Measurements from ENCODE around the gene EPHA1.
A peak's percentile ranks its signal among the peaks of the same experiment; 100 is the strongest.

The EPHA1 gene

DNA sequence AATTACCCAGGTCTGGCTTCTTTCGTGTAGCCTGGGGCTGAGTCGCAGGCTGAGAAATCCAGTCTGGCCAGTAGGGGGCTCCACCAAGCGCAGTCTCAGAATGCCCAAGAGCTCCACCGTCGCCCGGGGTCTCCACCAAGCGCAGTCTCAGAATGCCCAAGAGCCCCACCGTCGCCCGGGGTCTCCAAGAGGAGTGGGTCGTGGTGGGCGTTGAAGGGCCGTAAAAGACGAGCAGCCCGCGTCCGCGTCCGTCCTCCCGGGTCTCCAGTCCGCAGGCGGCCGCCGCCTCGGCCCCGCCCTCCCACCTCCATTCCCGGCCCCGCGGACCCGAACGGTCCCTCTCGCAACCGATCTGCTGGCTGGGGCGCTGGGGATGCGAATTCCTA, 28.4 kb downstream of the EPHA1 start:
- DNase-seq (ENCODE audit: insufficient read length, low spot score) = peak; percentile 77
- FAIRE-seq = no peak

DNA sequence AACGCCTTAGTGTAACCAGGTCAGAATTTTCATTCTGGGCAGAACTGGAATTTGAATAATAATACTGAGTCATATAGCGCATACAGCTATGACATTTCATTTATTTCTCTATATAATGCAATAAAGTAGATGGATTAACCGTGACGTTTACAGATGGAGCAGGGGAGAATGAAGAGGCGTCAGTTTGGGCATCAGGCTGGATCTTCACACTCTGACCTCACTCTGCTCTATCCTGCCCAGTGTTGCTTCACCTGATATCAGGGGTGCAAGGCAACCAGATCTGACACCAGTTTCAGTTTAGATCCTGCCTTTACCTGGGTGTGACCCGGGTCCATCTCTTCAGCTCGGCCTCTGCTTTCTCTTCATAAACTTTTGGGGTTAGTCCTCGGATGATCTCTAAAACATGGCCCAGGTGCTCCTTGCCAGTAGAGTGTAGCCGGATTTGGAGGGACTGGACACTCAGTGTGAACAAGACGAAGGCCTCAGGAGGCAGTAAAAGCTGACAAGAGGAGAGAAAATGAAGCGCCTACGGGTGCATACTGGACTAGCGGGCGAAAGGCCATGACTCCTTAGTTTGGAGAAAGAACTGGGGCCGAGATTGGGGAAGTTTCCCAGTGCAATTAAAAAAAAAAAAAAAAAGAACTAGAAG, 28.9 kb downstream of the EPHA1 start:
- no peak for DNase-seq (ENCODE audit: insufficient read length, low spot score)

DNA sequence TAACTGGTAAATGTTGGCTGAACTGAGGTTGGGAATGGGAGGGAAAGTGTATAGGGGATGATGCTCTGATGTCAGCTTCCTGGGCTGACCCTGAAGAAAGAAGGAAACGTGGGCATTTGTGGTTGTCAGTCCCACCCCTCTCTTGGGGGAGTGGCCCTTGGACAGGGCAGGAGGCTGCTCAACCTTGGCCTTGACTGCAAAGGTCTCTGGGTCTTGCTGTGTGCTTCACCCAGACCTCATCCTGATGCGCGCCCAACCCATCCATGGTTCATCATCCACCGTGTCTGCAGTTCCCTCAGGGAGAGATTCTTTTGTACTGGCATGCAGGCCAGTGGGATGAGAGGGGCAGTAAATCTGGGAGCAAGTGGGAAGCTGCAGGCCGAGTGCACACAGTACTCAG, 32.3 kb downstream of the EPHA1 start:
- no peak for DNase-seq (ENCODE audit: insufficient read length, low spot score)
- no peak for FAIRE-seq

More for the DNA sequence above, 28.9 kb downstream of the EPHA1 start:
- FAIRE-seq = no peak

DNA sequence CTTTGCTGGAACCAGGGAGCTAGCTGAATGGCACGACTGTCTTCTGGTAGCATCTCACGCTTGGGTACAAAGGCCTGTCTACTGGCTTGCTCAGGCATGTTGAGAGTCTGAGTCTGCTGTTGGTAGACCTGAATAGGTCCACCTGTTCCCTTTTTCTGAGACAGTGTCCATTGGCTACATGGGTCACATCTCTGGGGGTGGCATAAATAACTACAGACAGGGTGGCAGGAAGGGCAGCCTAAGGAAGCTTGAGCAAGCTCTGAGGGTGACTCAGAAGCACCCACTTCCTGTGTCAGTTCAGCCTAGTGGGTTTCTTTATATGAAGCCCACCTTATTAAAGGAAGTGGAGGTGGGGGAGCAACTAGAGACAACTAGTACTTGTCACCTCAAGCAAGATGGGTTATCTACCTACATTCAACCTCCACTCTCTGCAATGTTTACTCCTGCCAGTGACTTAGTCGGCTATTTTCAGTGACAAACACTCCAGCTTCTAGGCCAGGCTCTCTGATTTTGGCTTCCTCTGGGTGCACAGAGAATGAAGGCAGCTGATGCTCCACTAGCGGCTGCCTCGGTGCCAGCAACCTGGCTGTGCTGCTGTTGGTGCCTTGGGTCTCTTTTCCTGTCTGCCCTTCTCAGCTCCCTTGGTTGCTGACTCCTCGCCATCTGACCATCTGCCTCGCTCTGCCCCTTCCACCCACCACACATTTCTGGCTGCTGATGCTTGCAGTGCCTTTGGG, 33.2 kb downstream of the EPHA1 start:
- no peak for FAIRE-seq
- no peak for DNase-seq (ENCODE audit: insufficient read length, low spot score)

DNA sequence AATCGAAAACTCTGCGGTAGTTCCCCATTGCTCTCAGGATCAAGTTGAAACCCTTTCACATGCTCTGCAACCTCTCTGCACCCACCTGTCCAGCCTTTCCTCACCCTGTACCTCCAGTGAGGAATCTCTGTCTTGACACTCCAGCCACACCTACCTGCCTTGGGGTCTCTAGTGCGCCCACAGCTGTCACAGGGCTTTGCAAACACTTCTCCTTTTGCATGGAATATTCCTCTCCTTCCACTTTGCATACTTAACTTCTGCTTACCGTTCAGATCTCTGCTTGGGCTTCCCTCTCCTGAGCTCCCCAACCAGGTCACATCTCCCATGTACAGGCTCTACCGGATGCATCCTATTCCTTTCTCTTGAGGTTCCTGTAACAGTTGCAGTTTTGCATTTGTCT, 34.1 kb downstream of the EPHA1 start:
- DNase-seq (ENCODE audit: insufficient read length, low spot score) = no peak
- no peak for FAIRE-seq

DNA sequence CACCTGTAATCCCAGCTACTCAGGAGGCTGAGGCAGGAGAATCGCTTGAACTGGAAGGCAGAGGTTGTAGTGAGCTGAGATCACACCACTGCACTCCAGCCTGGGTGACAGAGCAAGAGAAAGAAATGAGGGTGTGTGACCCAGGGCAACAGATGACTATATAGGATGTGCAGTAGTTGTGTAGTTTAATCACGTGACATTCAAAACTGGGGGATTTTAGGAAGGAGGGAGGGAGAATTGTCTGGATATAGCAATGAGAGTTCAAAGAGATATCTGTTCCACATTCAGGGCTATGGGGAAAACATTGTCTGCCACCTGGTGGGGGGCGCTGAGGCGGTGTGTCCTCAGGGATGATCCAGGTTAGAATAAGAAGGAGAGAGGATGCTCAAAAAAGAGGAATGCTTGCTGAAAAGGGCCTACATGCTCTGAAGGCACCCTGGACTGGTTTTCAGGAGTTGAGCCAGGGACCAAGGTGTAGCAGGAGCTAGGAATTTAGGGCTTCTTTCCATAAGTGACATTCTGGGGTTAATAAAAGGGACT, 35.3 kb downstream of the EPHA1 start:
- DNase-seq (ENCODE audit: insufficient read length, low spot score) (no peak), FAIRE-seq (no peak)

DNA sequence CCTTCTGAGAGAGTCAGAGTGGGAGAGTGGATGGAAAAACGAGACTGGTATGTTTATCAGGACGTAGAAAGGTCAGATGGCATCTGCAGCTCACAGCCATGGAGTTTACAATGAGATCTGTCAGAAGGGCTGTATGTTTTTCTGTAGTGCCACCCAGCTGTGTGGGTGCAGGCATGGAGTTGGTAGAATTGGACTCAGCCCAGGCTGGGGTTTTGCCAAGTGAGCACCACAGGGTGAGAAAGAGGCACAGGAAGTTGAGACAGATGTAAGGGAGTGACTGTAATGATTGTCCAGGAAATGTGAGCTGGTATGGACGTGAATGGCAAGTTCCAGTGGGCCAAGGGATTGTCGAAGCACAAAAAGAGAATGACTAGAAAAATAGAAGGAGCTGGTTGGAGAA, 36.6 kb downstream of the EPHA1 start:
- DNase-seq (ENCODE audit: insufficient read length, low spot score) = no peak
- no peak for FAIRE-seq

DNA sequence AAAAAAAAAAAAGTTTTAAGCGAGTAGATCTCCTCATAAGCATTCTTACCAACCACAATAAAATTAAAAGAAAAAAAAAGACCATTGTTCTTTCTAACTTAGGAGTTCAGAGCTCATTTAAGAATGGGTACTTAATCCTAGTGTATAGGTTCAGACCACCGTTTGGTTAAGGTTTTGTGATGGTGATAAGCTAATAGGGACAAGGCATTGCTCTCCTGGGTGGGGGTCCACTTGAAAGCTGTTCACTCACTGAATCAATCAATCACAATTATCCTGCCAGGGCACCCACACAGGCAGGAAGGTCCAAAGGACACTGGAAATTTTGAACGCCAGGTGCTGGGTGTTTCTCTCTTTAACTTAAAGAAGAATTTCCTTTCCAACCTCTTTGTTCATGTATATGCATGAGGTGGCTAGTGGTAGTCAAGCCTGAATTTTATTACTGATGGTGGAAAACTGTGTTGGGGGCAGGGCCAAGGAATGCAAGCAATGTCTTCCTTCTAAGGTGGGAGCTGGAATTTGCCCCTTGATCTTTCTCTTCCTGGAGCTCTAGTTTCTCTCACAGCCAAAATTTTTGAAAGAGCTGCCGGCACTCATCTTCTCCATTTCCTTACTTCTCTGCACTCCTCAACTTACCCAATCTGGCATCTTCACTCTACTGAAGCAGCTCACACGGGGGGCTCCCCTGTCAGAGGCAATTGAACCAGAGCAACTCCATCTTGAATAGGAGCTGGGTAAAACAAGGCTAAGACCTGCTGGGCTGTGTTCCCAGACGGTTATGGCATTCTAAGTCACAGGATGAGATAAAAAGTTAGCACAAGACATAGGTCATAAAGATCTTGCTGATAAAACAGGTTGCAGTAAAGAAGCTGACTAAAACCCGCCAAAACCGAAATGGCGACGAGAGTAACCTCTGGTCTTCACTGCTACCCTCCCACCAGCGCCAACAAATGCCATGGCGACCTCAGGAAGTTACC, 38.7 kb downstream of the EPHA1 start:
- DNase-seq (ENCODE audit: insufficient read length, low spot score) (no peak), FAIRE-seq (no peak)

DNA sequence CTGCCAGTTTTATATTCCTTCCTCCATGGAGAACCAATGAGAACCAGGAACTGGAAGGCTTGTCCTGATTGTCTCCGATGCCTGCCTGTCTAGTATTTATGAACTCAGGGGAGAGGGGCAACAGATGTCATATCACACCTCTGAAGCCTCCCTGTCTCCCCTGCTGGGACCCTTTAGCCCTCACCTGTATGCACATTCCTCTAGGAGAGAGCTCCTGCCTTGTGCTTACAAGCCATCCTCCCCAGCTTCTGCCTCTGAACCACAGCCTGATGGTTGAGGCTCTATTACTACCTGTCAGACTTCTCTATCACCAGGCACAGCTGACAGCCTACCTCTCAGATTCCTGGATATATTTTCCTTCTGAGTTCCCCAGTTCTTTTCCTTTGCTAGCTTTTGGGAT, 40.3 kb downstream of the EPHA1 start:
- FAIRE-seq = no peak
- DNase-seq (ENCODE audit: insufficient read length, low spot score) = no peak

DNA sequence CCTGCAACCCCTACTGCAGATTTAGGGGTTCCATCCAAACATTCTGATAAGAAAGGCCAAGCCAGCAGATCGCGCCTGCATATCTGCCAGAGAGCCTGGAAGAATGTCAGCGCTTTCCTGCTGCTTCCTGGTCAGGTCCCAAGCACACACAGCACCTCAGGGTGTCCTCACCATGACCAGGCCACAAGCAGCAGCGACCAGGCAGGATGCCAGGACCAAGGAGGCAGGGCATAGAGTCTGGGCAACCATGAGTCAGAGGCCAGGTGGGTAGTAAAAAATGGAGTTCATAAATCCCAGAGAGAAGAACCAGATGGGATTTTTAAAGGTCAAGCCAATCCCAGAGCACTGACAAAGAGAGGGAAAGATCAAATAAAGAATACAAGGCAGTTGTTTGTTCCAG, 40.7 kb downstream of the EPHA1 start:
- DNase-seq (ENCODE audit: insufficient read length, low spot score) = no peak
- FAIRE-seq = no peak

DNA sequence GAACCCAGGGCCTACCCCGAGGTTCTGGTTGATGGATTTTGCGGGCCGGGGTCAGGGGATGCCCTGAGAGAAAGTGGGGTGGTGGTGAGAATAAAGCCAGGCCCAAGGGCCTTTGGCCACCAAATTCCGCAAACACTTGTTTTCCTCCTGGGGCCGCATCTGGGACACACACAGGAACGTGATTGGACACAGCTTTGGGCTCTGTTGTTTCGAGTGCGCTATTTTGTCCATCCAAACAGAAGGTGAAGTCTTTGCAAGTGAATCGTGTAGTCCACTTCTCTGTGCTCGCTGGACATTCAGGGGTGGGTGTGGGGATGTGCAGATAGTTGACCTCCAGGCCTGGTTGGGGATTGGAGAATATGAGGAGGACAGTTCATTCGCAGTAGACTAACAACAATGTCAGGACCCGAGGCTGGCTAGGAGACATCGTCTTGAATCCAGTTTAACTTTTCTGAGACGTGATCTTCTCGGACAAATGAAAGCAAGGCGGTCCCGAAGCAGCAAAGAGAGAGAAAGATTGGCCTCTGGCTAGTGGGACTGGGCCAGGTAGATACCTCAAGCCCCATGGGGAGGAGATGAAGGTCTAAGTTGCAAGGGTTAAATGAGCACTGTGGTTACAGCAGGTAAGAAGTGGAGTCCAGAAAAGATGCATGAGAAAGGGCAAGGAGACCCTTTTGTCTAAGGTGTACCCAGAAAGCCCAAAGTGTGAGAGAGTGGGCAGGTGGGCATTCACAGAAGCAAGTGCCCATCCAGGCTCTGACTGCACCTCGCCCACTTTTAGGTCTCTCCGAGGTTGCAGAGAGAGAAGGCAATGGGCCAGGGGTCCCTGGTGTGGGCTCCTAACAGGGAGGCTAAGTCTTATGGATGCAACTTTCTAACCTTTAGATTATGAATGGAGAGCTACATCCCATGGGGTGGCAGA, 45.4 kb downstream of the EPHA1 start:
- FAIRE-seq (no peak), DNase-seq (ENCODE audit: insufficient read length, low spot score) (no peak)

DNA sequence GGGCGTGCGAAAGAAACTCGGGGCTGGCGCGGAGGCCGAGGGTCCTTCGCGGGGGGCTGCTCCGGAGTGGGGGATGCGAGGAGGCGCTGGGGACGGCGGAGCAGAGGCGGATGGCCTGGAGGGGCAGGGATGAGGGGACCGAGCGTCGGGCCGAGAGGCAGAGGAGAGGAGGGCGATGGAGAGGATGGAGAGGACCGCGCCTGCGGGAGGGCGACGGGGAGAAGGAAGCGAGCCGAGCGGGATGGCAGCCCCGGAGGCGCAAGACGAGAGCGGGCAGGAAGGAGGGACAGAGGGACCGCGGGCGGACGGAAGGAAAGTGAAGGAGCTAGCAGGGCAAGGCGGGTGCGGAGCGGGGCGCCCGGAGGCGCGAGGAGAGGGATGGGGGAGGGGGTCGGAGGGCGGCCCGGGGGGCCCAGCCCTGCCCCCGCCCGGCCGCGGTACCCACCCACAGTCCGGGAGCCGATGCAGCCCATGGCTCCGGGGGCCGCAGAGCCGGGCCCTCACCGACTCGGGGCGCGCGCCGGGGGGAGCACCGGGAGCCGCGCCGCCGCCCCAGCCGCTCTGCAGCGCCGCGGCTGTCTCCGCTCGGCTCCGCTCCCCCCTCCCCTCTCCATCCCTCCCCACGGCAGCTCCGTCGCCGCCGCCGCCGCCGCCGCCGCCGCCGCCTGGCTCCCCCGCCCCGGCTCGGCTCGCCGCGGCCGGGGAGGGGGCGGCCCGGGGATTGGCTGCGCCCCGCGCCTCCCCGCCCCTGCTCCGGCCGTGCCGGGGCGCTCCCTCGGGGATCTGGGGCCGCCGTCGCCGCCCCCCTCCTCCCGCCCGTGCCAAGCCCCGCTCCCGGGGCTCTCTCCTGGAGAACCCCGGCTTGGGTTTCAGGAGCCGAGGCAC, 46.3 kb downstream of the EPHA1 start, which contains the start of gene FAM131B:
TSS of gene FAM131B (minus strand) at position 583 of the 885 bp plus-strand sequence. CDS start at position 473, 110 bp downstream.
- FAIRE-seq (no peak), DNase-seq (ENCODE audit: insufficient read length, low spot score) (no peak)

DNA sequence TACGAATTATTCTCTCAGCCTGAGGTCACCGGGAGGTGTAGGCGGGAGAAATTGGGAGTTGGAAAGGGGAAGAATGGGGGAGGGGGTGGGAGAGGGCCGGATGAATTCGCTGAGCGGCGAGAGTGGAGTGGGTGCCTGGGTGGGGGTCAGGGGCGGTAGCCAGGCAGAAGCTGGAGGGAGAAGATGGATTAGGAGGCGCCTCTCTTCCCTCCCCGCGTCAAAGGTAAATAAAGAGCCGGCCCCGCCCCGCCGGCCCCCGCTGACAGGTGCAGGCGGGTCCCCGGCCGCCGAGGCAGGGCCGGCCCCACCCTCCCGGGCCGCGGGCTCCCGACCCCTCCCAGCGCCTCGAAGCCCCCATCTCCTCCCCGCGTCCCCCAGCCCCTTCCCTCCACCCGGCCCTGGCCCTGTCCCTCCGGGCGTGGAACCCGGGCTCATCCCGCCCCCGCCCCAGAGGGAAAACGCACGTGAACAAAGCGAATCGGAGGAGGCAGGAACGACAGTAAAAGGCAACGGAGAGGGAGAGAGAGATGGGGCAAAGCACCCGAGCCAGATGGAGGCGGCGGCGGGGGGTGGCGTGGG, 47.0 kb downstream of the EPHA1 start:
- FAIRE-seq (no peak), DNase-seq (ENCODE audit: insufficient read length, low spot score) (no peak)

DNA sequence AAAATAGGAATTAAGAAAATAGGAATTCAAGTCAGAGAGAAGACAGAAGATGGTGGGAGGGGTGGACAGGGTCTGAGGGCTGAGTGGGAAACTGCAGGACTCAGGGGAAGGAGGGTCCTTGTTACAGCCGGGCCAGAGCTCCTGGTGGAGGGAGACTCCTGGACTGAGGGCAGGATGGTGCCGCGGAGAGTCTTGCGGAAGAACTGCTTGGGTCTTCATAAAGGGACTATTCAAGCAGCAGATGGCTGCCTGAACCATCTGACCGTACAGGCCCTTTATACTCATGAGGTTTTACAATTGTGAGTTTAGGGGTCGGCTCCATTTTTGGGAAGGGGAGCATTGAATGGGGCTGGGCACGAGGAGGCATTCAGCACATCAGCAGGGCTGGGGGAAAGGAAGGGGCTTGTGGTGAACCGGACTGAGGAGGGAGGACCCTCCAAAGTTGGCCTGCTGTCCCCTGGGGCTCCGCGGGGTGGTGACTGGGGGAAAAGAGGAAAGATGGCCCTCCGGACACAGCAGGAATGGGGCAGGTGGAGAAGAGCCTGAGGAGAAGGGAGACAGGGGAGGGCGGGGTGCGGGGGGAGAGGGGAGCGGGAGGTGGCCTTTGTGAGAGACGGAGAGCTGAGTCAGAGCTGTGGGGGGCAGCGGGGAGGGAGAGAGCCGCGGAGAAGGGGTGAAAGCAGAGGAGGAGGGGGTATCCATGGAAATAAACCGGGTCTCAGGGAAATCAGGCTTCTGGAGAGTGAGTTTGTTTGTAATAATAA, 47.7 kb downstream of the EPHA1 start:
- no peak for DNase-seq (ENCODE audit: insufficient read length, low spot score)
- no peak for FAIRE-seq

DNA sequence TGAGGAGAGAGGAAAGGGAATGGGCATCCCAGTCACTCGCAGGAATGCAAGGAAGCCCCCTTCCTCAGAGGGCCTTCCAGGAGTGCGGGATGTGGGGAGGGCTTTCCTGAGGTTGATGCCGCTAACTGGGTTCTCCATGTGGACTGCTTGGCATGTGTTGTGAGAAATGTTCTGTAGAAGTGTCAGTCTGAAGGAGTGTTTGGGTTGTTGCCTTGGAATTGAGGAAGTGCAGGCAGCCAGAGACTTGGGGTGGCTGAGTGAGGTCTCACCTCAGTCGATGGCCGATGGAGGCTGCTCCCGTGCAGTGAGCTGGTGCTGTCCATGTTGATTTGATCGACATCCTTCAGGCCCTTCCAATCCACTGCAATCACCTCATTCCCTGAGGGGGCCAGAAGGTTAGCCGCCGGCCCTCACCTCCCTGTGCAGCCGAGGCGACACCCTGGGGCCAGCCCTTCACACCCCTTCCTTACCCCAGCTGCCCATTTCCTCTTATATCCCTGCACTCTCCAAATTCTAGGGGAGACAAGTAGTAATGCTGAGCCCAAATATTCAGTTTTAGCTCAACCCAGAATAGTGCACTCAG, 48.8 kb downstream of the EPHA1 start:
- FAIRE-seq (no peak), DNase-seq (ENCODE audit: insufficient read length, low spot score) (no peak)

DNA sequence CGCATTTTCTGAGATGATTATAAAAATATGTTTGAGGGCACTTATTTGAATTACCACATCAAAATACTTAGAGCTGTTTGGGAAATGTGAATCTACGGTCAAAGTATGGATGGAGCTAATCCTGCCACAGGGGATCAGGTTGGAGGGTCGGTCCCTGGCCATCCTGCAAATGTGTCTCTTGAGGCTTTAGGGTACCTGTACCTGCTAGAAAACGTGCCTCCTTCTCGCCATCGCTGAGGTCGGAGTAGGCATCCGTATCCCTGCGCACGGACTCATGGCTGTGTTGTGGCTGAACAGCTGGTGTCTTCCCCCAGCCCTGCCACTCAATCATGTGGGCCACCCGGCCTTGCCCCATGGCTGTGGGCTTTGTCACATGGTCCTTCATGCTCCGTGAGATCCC, 50.0 kb downstream of the EPHA1 start:
- DNase-seq (ENCODE audit: insufficient read length, low spot score) (no peak), FAIRE-seq (no peak)

DNA sequence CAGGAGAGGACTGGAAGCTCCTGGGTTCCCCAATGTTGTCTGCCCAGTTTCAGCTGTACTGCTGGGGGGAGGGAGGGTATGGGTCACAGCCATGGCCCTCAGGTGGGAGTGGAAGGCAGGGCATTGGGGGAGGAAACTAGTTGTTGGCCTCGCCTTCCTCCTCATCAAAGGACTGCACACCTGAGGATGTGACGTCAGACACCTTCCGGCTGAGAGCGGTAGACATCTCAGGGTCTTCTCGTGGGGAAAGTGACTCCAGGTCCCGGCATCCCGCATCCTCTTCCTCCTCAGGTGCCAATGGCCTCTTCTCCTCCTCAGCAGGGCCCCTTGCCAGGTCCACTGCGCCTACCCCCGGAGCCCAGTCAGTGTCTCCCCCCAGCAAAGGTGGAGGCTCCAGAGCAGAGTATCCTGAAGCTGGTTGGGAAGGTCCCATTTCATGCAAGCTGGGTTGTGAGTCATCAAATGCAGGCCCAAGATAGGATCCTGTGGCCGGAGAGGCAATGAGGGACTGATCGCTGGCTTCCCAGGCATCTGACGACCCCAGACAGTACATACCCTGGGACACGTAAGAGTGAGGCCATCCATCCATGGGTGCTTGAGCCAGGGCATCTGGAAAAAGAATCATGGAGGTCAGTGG, 52.1 kb downstream of the EPHA1 start:
- DNase-seq (ENCODE audit: insufficient read length, low spot score) (no peak), FAIRE-seq (no peak)

Data from GM19239 (cell line).